Endothelial cell of umbilical vein (primary cell): ENCODE data around the gene DRC1. TPM values are rescaled to one million over a fixed set of nuclear protein-coding genes. Genes with fewer than 3 reads are reported as not detected.

ENCODE experiments used
- BruUV-seq: library from RNA; stranded (reverse); fragments of 400-500 nt; replicated peaks from 2 replicates; lab custom pipeline; 2021; lab: Mats Ljungman, UMichigan
- CTCF ChIA-PET: fragments of 300-600, 350-600 bp; sonication (Branson Sonifier 250); formaldehyde crosslinking; loops from one replicate; lab custom pipeline; 2021; ENCODE audit warnings: antibody characterized with exemption, inconsistent platforms; lab: Charles Lee
- POLR2A ChIA-PET: fragments of 300-600, 350-600 bp; sonication (Branson Sonifier 250); formaldehyde crosslinking; loops from one replicate; lab custom pipeline; 2021; ENCODE audit warnings: antibody characterized with exemption, inconsistent platforms; lab: Charles Lee
- DNase-seq: peaks from one replicate; pipeline ENCODE4 v3.0.0-alpha.2; 2011; ENCODE audit warnings: low read depth, low spot score
- FAIRE-seq: peaks from 2 replicates; lab custom pipeline; 2011; peaks lifted over from hg19 to GRCh38; lab: Jason Lieb, UNC
- H2AFZ ChIP-seq: 2 replicates; pipeline ENCODE4 v1.6.0; 2012; ENCODE audit warnings: low read depth, low read length, control low read depth, inconsistent platforms
- H3K27ac ChIP-seq: 2 replicates; pipeline ENCODE4 v1.5.1; 2011; ENCODE audit warnings: low read depth, mild to moderate bottlenecking, control low read depth, low read length, moderate library complexity; ENCODE audit not compliant: insufficient read depth
- H3K27me3 ChIP-seq, 2 experiments: 2 replicates each; pipeline versions ENCODE4 v1.6.0 to v1.6.1; 2011; ENCODE audit warnings: low read length in 2 of 2, mixed read lengths in 1 of 2; ENCODE audit not compliant: control insufficient read depth in 2 of 2, insufficient read depth in 2 of 2
- H3K36me3 ChIP-seq, 2 experiments: 2 replicates in 1 of 2; 3 replicates in 1 of 2; pipeline ENCODE4 v1.5.1; 2011; ENCODE audit warnings: low read length in 2 of 2, mild to moderate bottlenecking in 1 of 2, moderate library complexity in 1 of 2; ENCODE audit not compliant: control insufficient read depth in 2 of 2, insufficient read depth in 2 of 2; ENCODE audit errors: extremely low read depth in 1 of 2
- H3K4me1 ChIP-seq: 3 replicates; pipeline ENCODE4 v1.5.1; 2011; ENCODE audit warnings: mild to moderate bottlenecking, low read length; ENCODE audit not compliant: control insufficient read depth, insufficient read depth; ENCODE audit errors: extremely low read depth
- H3K4me2 ChIP-seq: 2 replicates; pipeline ENCODE4 v1.6.1; 2011; ENCODE audit warnings: low read length, control low read depth, mixed read lengths; ENCODE audit not compliant: insufficient read depth
- H3K4me3 ChIP-seq, 3 experiments: fragments of 200-600 bp in 1 of 3; sonication (generic), shearing (Covaris generic) in 1 of 3; replicated peaks in 1 of 3; 2 replicates each; pipeline ENCODE4 v1.5.1; 2011 to 2016; ENCODE audit warnings: control low read depth in 3 of 3, low read length in 3 of 3, mild to moderate bottlenecking in 2 of 3, inconsistent platforms in 1 of 3, low read depth in 1 of 3, moderate library complexity in 1 of 3; ENCODE audit not compliant: insufficient read depth in 1 of 3
- H3K79me2 ChIP-seq: 2 replicates; pipeline ENCODE4 v1.6.0; 2012; ENCODE audit warnings: low read length, inconsistent platforms; ENCODE audit not compliant: control insufficient read depth, insufficient read depth
- H3K9ac ChIP-seq: replicated peaks from 2 replicates; pipeline ENCODE3; 2011; ENCODE audit warnings: low read length, control low read depth; ENCODE audit not compliant: insufficient read depth; ENCODE audit errors: extremely low read depth
- H3K9me1 ChIP-seq: replicated peaks from 3 replicates; pipeline ENCODE4 v1.6.0; 2011; ENCODE audit warnings: mild to moderate bottlenecking, low read length; ENCODE audit not compliant: control insufficient read depth, insufficient read depth; ENCODE audit errors: extremely low read depth
- H3K9me3 ChIP-seq: replicated peaks from 2 replicates; pipeline ENCODE4 v1.5.1; 2012; ENCODE audit warnings: low read length, inconsistent platforms; ENCODE audit not compliant: control insufficient read depth, insufficient read depth
- H4K20me1 ChIP-seq: replicated peaks from 2 replicates; pipeline ENCODE3; 2011; ENCODE audit warnings: mild to moderate bottlenecking, low read length; ENCODE audit not compliant: control insufficient read depth, insufficient read depth; ENCODE audit errors: extremely low read depth
- EZH2 ChIP-seq: IDR thresholded peaks from 2 replicates; pipeline ENCODE4 v1.6.1; 2012; ENCODE audit warnings: borderline replicate concordance, low read depth, mild to moderate bottlenecking, moderate library complexity, low read length, inconsistent platforms; ENCODE audit not compliant: severe bottlenecking
- JUN ChIP-seq: IDR thresholded peaks from 2 replicates; pipeline ENCODE4 v1.6.1; 2011; ENCODE audit warnings: borderline replicate concordance, low read depth; ENCODE audit not compliant: insufficient read length, insufficient read depth
- MYC ChIP-seq: IDR thresholded peaks from one replicate; pipeline ENCODE4 v1.6.1; 2011; ENCODE audit warnings: mild to moderate bottlenecking, low read depth, low read length
- POLR2A ChIP-seq: IDR thresholded peaks from 2 replicates; pipeline ENCODE4 v1.6.1; 2012; ENCODE audit warnings: low read depth, mild to moderate bottlenecking, control low read depth, low read length
- POLR2AphosphoS5 ChIP-seq: IDR thresholded peaks from 2 replicates; pipeline ENCODE4 v1.6.1; 2012; ENCODE audit warnings: low read depth, mild to moderate bottlenecking, control low read depth, low read length, moderate library complexity; ENCODE audit not compliant: insufficient read depth
- dilution Hi-C: fragments of 300-500 bp; cut with MboI; formaldehyde crosslinking; loops from one replicate; pipeline ENCODE4 v1.15.0; 2019; ENCODE audit warnings: low sequenced_read_pairs; ENCODE audit not compliant: extremely low pct_ligation_motif_present
- intact Hi-C: fragments of 100-400 bp; cut with micrococcal nuclease; formaldehyde crosslinking; loops from one replicate; pipeline ENCODE4 v1.10.0; 2022
- polyA plus RNA-seq, 4 experiments: library from polyadenylated mRNA; depleted of rRNA in 3 of 4; stranded (reverse) in 3 of 4; unstranded in 1 of 4; fragments of >200 nt; gene quantifications; 2 replicates each; pipeline versions ENCODE4 v1.2.1 to v1.2.3, GENCODE V29; 2011 to 2012; ENCODE audit warnings: missing spikeins in 1 of 4
- total RNA-seq: library from RNA; stranded (reverse); gene quantifications from 2 replicates; pipeline ENCODE4 v1.2.3, GENCODE V29; 2021
- TF ChIP-seq, protein P1 (sequence below), 2 donors: IDR thresholded peaks; 1 replicate in 1 of 2; 2 replicates in 1 of 2; pipeline ENCODE4 v1.5.1; 2011; ENCODE audit warnings: low read length in 2 of 2, mild to moderate bottlenecking in 2 of 2, moderate library complexity in 2 of 2, control low read depth in 1 of 2, inconsistent platforms in 1 of 2, low read depth in 1 of 2; ENCODE audit not compliant: insufficient read depth in 1 of 2; ENCODE audit errors: extremely low read depth in 1 of 2

Gene DRC1
- total and polyA plus RNA-seq, 2 donors (not counting 3 experiments of a cell fraction or from before 2014, with no cell fraction given): 0.44 TPM; not detected in 1

DNA sequence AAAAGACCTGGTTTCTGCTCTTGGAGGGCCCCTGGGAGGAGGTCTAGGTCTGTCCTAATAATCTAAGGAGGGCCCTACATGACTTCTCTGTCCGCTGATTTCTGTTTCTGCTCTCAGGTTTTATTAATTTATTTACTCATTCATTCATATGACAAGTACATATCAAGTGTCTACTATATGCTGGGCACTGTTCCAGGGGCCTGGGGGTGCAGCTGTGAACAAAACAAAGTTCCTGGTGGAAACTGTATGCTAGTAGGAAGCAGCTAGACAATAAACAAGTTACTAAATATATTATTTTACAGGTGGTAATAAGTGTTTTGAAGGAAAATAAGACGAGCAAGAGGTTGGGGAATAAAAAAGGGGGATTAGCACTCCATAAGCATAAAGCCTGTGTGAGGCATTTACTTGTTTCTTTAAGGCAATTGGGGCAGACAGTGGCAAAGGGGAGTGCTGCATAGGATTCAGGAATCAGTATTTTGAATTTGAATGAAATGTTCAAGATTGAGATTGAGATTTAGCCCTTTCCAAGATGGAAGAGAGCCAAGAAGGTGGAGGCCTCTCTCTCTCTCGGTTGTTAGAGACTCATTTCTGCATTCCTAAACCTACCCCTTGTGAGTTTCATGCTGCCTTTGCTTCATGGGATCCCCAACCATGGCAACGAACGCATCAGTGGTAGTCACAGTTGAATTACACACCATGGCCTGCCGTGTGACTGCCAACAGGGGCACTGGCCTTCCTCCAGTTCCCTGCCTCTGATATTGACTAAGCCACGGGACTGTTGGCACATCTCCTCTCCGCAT, 28.3 kb downstream of the DRC1 start:
- no TSS peak for BruUV-seq
- ChIA-PET CTCF (no interaction called here), POLR2A (no interaction called here)
- no peaks in the 10 kb centered on the region for H3K36me3 ChIP-seq
- no peaks in the 10 kb centered on the region for H4K20me1 ChIP-seq
- intact Hi-C loops (no loop called here), dilution Hi-C loops (no loop called here)
- FAIRE-seq (no peak), DNase-seq (peak; percentile 14)
- no peak overlapping the region for H3K4me3 ChIP-seq
- TF ChIP-seq, protein P1, sequence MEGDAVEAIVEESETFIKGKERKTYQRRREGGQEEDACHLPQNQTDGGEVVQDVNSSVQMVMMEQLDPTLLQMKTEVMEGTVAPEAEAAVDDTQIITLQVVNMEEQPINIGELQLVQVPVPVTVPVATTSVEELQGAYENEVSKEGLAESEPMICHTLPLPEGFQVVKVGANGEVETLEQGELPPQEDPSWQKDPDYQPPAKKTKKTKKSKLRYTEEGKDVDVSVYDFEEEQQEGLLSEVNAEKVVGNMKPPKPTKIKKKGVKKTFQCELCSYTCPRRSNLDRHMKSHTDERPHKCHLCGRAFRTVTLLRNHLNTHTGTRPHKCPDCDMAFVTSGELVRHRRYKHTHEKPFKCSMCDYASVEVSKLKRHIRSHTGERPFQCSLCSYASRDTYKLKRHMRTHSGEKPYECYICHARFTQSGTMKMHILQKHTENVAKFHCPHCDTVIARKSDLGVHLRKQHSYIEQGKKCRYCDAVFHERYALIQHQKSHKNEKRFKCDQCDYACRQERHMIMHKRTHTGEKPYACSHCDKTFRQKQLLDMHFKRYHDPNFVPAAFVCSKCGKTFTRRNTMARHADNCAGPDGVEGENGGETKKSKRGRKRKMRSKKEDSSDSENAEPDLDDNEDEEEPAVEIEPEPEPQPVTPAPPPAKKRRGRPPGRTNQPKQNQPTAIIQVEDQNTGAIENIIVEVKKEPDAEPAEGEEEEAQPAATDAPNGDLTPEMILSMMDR (IDR thresholded peaks at IDR 0.05; ENCODE audit: extremely low read depth in 1 of 2, insufficient read depth in 1 of 2, low read depth in 1 of 2, low read length in 2 of 2): no peak
- TF ChIP-seq POLR2A (no peak), POLR2AphosphoS5 (no peak), MYC (no peak), EZH2 (no peak), JUN (no peak)
- no peak overlapping the region for H2AFZ ChIP-seq
- no peaks in the 10 kb centered on the region for H3K9me3 ChIP-seq
- no peaks in the 10 kb centered on the region for H3K79me2 ChIP-seq
- no peaks in the 10 kb centered on the region for H3K4me1 ChIP-seq
- H3K9ac ChIP-seq: no peak overlapping the region
- H3K4me2 ChIP-seq: no peak overlapping the region
- H3K27ac ChIP-seq: no peak overlapping the region
- peaks cover 7 to 8% of the 10 kb centered on the region in 2 experiments for H3K27me3 ChIP-seq
- H3K9me1 ChIP-seq: no peaks in the 10 kb centered on the region
